HEK293T (cell line): ENCODE data around the gene HBS1L.

Experiments
- BHLHE40 ChIP-seq: fragments of 450-650 bp; IDR thresholded peaks from 2 replicates; pipeline ENCODE4 v1.6.1; 2016; ENCODE audit warnings: mild to moderate bottlenecking, moderate library complexity, borderline replicate concordance
- FOXA1 ChIP-seq: fragments of 450-650 bp; IDR thresholded peaks from 2 replicates; pipeline ENCODE4 v1.6.1; 2016; ENCODE audit warnings: mild to moderate bottlenecking

GRCh38 chr6:134964451-134965203, 90.0 kb downstream of the HBS1L start:
- TF ChIP-seq BHLHE40 (no peak), FOXA1 (no peak)
